Liver (tissue), 9 donors: ENCODE results near the gene PRRT1B. TPM values are rescaled to one million over a fixed set of nuclear protein-coding genes. Genes with fewer than 3 reads are reported as not detected.

Experiments
- DNase-seq: peaks from one replicate; pipeline ENCODE4 v3.0.0-alpha.2; 2017; ENCODE audit warnings: low spot score
- H3K27ac ChIP-seq, 2 donors: one replicate each; pipeline ENCODE4 v1.7.0; 2013; ENCODE audit warnings: inconsistent platforms in 2 of 2, low read length in 2 of 2, control low read depth in 1 of 2, low read depth in 1 of 2, mild to moderate bottlenecking in 1 of 2
- H3K27me3 ChIP-seq, 4 donors: one replicate each; pipeline versions ENCODE4 v1.6.1 to v1.7.0; 2013; ENCODE audit warnings: low read length in 3 of 4, inconsistent platforms in 1 of 4, mild to moderate bottlenecking in 1 of 4, moderate library complexity in 1 of 4; ENCODE audit not compliant: control insufficient read depth in 4 of 4, insufficient read depth in 4 of 4
- H3K36me3 ChIP-seq, 4 donors: one replicate each; pipeline versions ENCODE4 v1.6.1 to v1.7.0; 2013; ENCODE audit warnings: low read length in 3 of 4, mild to moderate bottlenecking in 3 of 4, low read depth in 1 of 4, moderate library complexity in 1 of 4; ENCODE audit not compliant: control insufficient read depth in 4 of 4, insufficient read depth in 3 of 4
- H3K4me1 ChIP-seq, 4 donors: one replicate each; pipeline versions ENCODE4 v1.6.1 to v1.7.0; 2013; ENCODE audit warnings: low read length in 3 of 4, mild to moderate bottlenecking in 3 of 4, moderate library complexity in 1 of 4; ENCODE audit not compliant: control insufficient read depth in 4 of 4, insufficient read depth in 4 of 4
- H3K4me3 ChIP-seq, 3 donors: one replicate each; pipeline versions ENCODE4 v1.6.1 to v1.7.0; 2013; ENCODE audit warnings: low read length in 3 of 3, control low read depth in 1 of 3, low read depth in 1 of 3, mild to moderate bottlenecking in 1 of 3
- H3K9ac ChIP-seq, 2 donors: one replicate each; pipeline ENCODE4 v1.7.0; 2013; ENCODE audit warnings: low read length in 2 of 2, mild to moderate bottlenecking in 2 of 2, moderate library complexity in 2 of 2, control low read depth in 1 of 2, low read depth in 1 of 2
- H3K9me3 ChIP-seq, 4 donors: one replicate each; pipeline versions ENCODE4 v1.6.1 to v1.7.0; 2013; ENCODE audit warnings: low read length in 3 of 4; ENCODE audit not compliant: control insufficient read depth in 4 of 4
- ATF3 ChIP-seq: IDR thresholded peaks from 2 replicates; pipeline ENCODE4 v1.6.1; 2016; ENCODE audit warnings: antibody characterized with exemption
- EGR1 ChIP-seq, 2 donors: IDR thresholded peaks; 2 replicates each; pipeline ENCODE4 v1.6.1; 2016 to 2018; ENCODE audit warnings: antibody characterized with exemption in 2 of 2, low read depth in 2 of 2
- FOXA1 ChIP-seq: IDR thresholded peaks from 2 replicates; pipeline ENCODE4 v1.6.1; 2016; ENCODE audit warnings: antibody characterized with exemption
- FOXA2 ChIP-seq: IDR thresholded peaks from 2 replicates; pipeline ENCODE4 v1.6.1; 2016; ENCODE audit warnings: antibody characterized with exemption
- GABPA ChIP-seq, 2 donors: IDR thresholded peaks in 1 of 2; conservative IDR thresholded peaks in 1 of 2; 2 replicates each; pipeline ENCODE4 v1.6.1; 2016; ENCODE audit warnings: antibody characterized with exemption in 2 of 2, mild to moderate bottlenecking in 1 of 2, moderate library complexity in 1 of 2
- HNF4A ChIP-seq, 2 donors: conservative IDR thresholded peaks; 2 replicates each; pipeline ENCODE4 v1.6.1; 2016; ENCODE audit warnings: antibody characterized with exemption in 2 of 2, mild to moderate bottlenecking in 2 of 2
- HNF4G ChIP-seq: IDR thresholded peaks from 2 replicates; pipeline ENCODE4 v1.6.1; 2016; ENCODE audit warnings: antibody characterized with exemption
- JUND ChIP-seq, 2 donors: IDR thresholded peaks; 2 replicates each; pipeline ENCODE4 v1.6.1; 2016; ENCODE audit warnings: antibody characterized with exemption in 2 of 2
- MAX ChIP-seq: IDR thresholded peaks from 2 replicates; pipeline ENCODE4 v1.6.1; 2016; ENCODE audit warnings: antibody characterized with exemption
- NR2F2 ChIP-seq: IDR thresholded peaks from 2 replicates; pipeline ENCODE4 v1.6.1; 2016; ENCODE audit warnings: antibody characterized with exemption
- RAD21 ChIP-seq, 2 donors: IDR thresholded peaks; 2 replicates each; pipeline ENCODE4 v1.6.1; 2016; ENCODE audit warnings: antibody characterized with exemption in 2 of 2, mild to moderate bottlenecking in 2 of 2
- REST ChIP-seq: IDR thresholded peaks from 2 replicates; pipeline ENCODE4 v1.6.1; 2016; ENCODE audit warnings: antibody characterized with exemption, mild to moderate bottlenecking
- RXRA ChIP-seq, 2 donors: IDR thresholded peaks; 2 replicates each; pipeline ENCODE4 v1.6.1; 2017 to 2018; ENCODE audit warnings: antibody characterized with exemption in 2 of 2, mild to moderate bottlenecking in 1 of 2
- SP1 ChIP-seq: IDR thresholded peaks from 2 replicates; pipeline ENCODE4 v1.6.1; 2018; ENCODE audit warnings: antibody characterized with exemption, mild to moderate bottlenecking
- TAF1 ChIP-seq: conservative IDR thresholded peaks from 2 replicates; pipeline ENCODE4 v1.6.1; 2016; ENCODE audit warnings: antibody characterized with exemption, mild to moderate bottlenecking
- YY1 ChIP-seq: IDR thresholded peaks from 2 replicates; pipeline ENCODE4 v1.6.1; 2016; ENCODE audit warnings: antibody characterized with exemption, mild to moderate bottlenecking
- WGBS: extraction: QIAGEN DNeasy Blood & Tissue Kit; methylation state at CpG from one replicate; pipeline ENCODE4 v1.1.7; 2013; 5-methylcytosine and 5-hydroxymethylcytosine counted together
- polyA plus RNA-seq, 2 donors: library from polyadenylated mRNA; stranded (reverse) in 1 of 2; unstranded in 1 of 2; fragments of 200-250 nt in 1 of 2; fragments of >200 nt in 1 of 2; fragmentation: Nextera tagmentation in 1 of 2; extraction: Ambion mirVana in 1 of 2; gene quantifications; one replicate each; pipeline versions ENCODE4 v1.2.1 to v1.2.3, GENCODE V29; 2013 to 2015
- total RNA-seq, 2 donors: library from RNA; depleted of rRNA; stranded (reverse); fragments of >200 nt; gene quantifications; one replicate each; pipeline ENCODE4 v1.2.3, GENCODE V29; 2014
- TF ChIP-seq, protein P1 (sequence below): IDR thresholded peaks from 2 replicates; pipeline ENCODE4 v1.6.1; 2016; ENCODE audit warnings: antibody characterized with exemption
- TF ChIP-seq, protein P2 (sequence below): fragments of 150-350 bp; IDR thresholded peaks from 2 replicates; pipeline ENCODE4 v1.5.1; 2017; ENCODE audit warnings: improper control_type of control experiment, low read depth, low read length; ENCODE audit not compliant: missing input control
- donor health status: healthy.
- donor health status: healthy.
- donor health status: healthy.
- donor health status: healthy.
- donor health status: healthy.

The PRRT1B gene
- total and polyA plus RNA-seq, 4 donors = 0.15 to 1.9 (median 1.4) TPM

GRCh38 chr9:131554087-131554842, 8.9 kb downstream of the PRRT1B start:
- TF ChIP-seq TAF1 (no peak), JUND (IDR thresholded peaks at IDR 0.05) (no peak), REST (no peak), FOXA2 (no peak), NR2F2 (no peak), HNF4A (conservative IDR thresholded peaks at IDR 0.05) (no peak), RXRA (IDR thresholded peaks at IDR 0.05) (no peak), GABPA (IDR thresholded peaks at IDR 0.05 in 1 of 2, conservative IDR thresholded peaks at IDR 0.05 in 1 of 2) (no peak)
- TF ChIP-seq, protein P1, sequence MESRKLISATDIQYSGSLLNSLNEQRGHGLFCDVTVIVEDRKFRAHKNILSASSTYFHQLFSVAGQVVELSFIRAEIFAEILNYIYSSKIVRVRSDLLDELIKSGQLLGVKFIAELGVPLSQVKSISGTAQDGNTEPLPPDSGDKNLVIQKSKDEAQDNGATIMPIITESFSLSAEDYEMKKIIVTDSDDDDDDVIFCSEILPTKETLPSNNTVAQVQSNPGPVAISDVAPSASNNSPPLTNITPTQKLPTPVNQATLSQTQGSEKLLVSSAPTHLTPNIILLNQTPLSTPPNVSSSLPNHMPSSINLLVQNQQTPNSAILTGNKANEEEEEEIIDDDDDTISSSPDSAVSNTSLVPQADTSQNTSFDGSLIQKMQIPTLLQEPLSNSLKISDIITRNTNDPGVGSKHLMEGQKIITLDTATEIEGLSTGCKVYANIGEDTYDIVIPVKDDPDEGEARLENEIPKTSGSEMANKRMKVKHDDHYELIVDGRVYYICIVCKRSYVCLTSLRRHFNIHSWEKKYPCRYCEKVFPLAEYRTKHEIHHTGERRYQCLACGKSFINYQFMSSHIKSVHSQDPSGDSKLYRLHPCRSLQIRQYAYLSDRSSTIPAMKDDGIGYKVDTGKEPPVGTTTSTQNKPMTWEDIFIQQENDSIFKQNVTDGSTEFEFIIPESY = no peak
- TF ChIP-seq, protein P2, sequence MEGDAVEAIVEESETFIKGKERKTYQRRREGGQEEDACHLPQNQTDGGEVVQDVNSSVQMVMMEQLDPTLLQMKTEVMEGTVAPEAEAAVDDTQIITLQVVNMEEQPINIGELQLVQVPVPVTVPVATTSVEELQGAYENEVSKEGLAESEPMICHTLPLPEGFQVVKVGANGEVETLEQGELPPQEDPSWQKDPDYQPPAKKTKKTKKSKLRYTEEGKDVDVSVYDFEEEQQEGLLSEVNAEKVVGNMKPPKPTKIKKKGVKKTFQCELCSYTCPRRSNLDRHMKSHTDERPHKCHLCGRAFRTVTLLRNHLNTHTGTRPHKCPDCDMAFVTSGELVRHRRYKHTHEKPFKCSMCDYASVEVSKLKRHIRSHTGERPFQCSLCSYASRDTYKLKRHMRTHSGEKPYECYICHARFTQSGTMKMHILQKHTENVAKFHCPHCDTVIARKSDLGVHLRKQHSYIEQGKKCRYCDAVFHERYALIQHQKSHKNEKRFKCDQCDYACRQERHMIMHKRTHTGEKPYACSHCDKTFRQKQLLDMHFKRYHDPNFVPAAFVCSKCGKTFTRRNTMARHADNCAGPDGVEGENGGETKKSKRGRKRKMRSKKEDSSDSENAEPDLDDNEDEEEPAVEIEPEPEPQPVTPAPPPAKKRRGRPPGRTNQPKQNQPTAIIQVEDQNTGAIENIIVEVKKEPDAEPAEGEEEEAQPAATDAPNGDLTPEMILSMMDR = no peak

GRCh38 chr9:131554843-131555351, 9.6 kb downstream of the PRRT1B start:
- Histone ChIP-seq H3K4me3 (no peak overlapping the region), H3K9me3 (no peaks in the 10 kb centered on the region), H3K27ac (no peak overlapping the region), H3K36me3 (peaks cover 0 to 12% (median 0%) of the 10 kb centered on the region in 4 donors), H3K27me3 (no peaks in the 10 kb centered on the region), H3K9ac (no peak overlapping the region), H3K4me1 (no peaks in the 10 kb centered on the region)
- no peak for DNase-seq
- WGBS = 74% methylated on average over 54 of the region's 54 CpGs
- TF ChIP-seq FOXA1 (no peak), GABPA (IDR thresholded peaks at IDR 0.05 in 1 of 2, conservative IDR thresholded peaks at IDR 0.05 in 1 of 2) (no peak), EGR1 (IDR thresholded peaks at IDR 0.05; ENCODE audit: low read depth in 2 of 2) (no peak), RXRA (IDR thresholded peaks at IDR 0.05) (no peak), ATF3 (no peak), NR2F2 (no peak), RAD21 (IDR thresholded peaks at IDR 0.05) (no peak), MAX (no peak), JUND (IDR thresholded peaks at IDR 0.05) (no peak), SP1 (no peak), REST (no peak), HNF4G (no peak), TAF1 (no peak), YY1 (no peak), FOXA2 (no peak), HNF4A (conservative IDR thresholded peaks at IDR 0.05) (no peak)

More at GRCh38 chr9:131554087-131554842, 8.9 kb downstream of the PRRT1B start:
- WGBS = 64% methylated on average over 60 of the region's 60 CpGs
- no peaks in the 10 kb centered on the region for H3K27me3 ChIP-seq
- H3K4me1 ChIP-seq = no peaks in the 10 kb centered on the region
- no peak for DNase-seq
- no peak overlapping the region for H3K27ac ChIP-seq
- no peaks in the 10 kb centered on the region for H3K9me3 ChIP-seq
- peaks cover 0 to 12% (median 0%) of the 10 kb centered on the region in 4 donors for H3K36me3 ChIP-seq
- H3K9ac ChIP-seq = no peak overlapping the region
- H3K4me3 ChIP-seq = no peak overlapping the region
